ENCODE results near the gene ACOT11.

DNA sequence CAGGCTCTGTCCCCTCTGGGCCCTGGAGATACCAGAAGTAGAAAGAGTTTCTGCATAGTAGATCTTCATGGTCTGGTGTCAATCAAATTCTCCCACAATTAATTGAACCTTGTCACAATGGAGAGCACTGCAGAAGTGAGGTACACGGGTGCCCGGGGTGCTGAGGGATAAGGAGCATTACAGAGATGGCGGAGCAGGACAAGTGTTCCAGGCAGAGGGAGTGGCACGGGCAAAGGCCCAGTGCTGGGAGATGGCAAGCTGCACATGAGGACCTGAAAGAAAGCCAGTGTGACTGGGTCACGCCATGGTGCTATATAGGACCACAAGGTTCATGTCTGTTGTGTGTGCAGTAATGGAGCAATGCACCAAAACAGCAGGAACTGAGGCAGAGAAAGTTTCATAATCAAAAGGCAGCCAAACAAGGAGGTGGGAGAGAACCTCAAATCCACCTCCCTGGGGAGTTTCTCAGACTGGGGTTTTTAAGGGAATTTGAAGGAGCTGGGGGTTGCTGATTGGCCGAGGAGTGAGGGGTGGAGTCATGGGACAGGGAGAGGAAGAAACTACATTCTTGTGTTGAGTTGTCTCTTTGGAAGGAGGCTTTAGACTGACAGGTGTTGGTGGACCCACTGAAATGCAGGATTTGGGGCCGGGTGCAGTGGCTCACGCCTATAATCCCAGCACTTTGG lies 27.7 kb downstream of the ACOT11 start:
- TF ChIP-seq, protein P1, sequence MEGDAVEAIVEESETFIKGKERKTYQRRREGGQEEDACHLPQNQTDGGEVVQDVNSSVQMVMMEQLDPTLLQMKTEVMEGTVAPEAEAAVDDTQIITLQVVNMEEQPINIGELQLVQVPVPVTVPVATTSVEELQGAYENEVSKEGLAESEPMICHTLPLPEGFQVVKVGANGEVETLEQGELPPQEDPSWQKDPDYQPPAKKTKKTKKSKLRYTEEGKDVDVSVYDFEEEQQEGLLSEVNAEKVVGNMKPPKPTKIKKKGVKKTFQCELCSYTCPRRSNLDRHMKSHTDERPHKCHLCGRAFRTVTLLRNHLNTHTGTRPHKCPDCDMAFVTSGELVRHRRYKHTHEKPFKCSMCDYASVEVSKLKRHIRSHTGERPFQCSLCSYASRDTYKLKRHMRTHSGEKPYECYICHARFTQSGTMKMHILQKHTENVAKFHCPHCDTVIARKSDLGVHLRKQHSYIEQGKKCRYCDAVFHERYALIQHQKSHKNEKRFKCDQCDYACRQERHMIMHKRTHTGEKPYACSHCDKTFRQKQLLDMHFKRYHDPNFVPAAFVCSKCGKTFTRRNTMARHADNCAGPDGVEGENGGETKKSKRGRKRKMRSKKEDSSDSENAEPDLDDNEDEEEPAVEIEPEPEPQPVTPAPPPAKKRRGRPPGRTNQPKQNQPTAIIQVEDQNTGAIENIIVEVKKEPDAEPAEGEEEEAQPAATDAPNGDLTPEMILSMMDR (IDR thresholded peaks at IDR 0.05) = no peak
- no peak for TF ChIP-seq POLR2A (IDR thresholded peaks at IDR 0.05)
